Mucosa of gallbladder (tissue), 1 donor: ENCODE measurements around the gene NAA10. TPM values are rescaled to one million over a fixed set of nuclear protein-coding genes. Genes with fewer than 3 reads are reported as not detected.
A peak's percentile ranks its signal among the peaks of the same experiment; 100 is the strongest.

Source experiments
- DNase-seq: peaks from one replicate; pipeline ENCODE4 v3.0.0-alpha.2; 2020; ENCODE audit warnings: low spot score
- total RNA-seq: library from RNA; stranded (reverse); gene quantifications from one replicate; pipeline ENCODE4 v1.2.1, GENCODE V29; 2021
- donor health status: DM: no; HTN: no; CAD: no.

The NAA10 gene
- total RNA-seq, 1 donor from 2014 or later = 81.6 TPM

- DNase-seq = no peak
Measured at GRCh38 chrX:153929576-153929975, 5.3 kb downstream of the NAA10 start.

GRCh38 chrX:153928846-153929245 is 6.0 kb downstream of the NAA10 start:
- no peak for DNase-seq

- DNase-seq = peak; percentile 97
Measured at GRCh38 chrX:153927922-153928760, 6.7 kb downstream of the NAA10 start.

- DNase-seq = no peak
Measured at GRCh38 chrX:153927672-153927921, 7.2 kb downstream of the NAA10 start.

GRCh38 chrX:153926858-153927671 is 7.8 kb downstream of the NAA10 start:
- DNase-seq = peak; percentile 42

- no peak for DNase-seq
Measured at GRCh38 chrX:153926552-153926857, 8.3 kb downstream of the NAA10 start.

GRCh38 chrX:153925739-153926551 is 8.9 kb downstream of the NAA10 start, which contains the start of gene ARHGAP4:
Gene ARHGAP4, minus strand, starts transcription at chrX:153926264. Its CDS starts 62 bp downstream, at chrX:153926202.
- no peak for DNase-seq

- DNase-seq = no peak
Measured at GRCh38 chrX:153925387-153925738, 9.5 kb downstream of the NAA10 start.

- DNase-seq = no peak
Measured at GRCh38 chrX:153924149-153924861, 10.5 kb downstream of the NAA10 start.

- peak; percentile 66 for DNase-seq
Measured at GRCh38 chrX:153922932-153923857, 11.6 kb downstream of the NAA10 start.

GRCh38 chrX:153921511-153922446 is 13.1 kb downstream of the NAA10 start:
- no peak for DNase-seq

- DNase-seq = no peak
Measured at GRCh38 chrX:153921070-153921469, 13.8 kb downstream of the NAA10 start.

GRCh38 chrX:153920546-153920945 is 14.3 kb downstream of the NAA10 start:
- no peak for DNase-seq

GRCh38 chrX:153919281-153919680 is 15.6 kb downstream of the NAA10 start:
- DNase-seq = no peak

GRCh38 chrX:153917869-153918268 is 17.0 kb downstream of the NAA10 start:
- DNase-seq = no peak

GRCh38 chrX:153913701-153914100 is 21.1 kb downstream of the NAA10 start:
- DNase-seq = no peak

GRCh38 chrX:153913211-153913610 is 21.6 kb downstream of the NAA10 start:
- no peak for DNase-seq

GRCh38 chrX:153911798-153912197 is 23.0 kb downstream of the NAA10 start:
- DNase-seq = no peak

GRCh38 chrX:153910446-153910845 is 24.4 kb downstream of the NAA10 start:
- DNase-seq = no peak

- DNase-seq = no peak
Measured at GRCh38 chrX:153909980-153910360, 24.9 kb downstream of the NAA10 start.
